Activated naive CD4-positive, alpha-beta T cell treated with anti-CD3 and anti-CD28 coated beads, Interleukin-2, amount 50 U/mL, for 16 hours (primary cell): ENCODE measurements around the gene ADAD1.
"Not testable (repeated sequence)": the region's sequence is repeated elsewhere in the genome, so short reads cannot be mapped to it uniquely, and the experiment has no call there.

Experiments used
- DNase-seq: peaks from one replicate; pipeline ENCODE4 v3.0.0-alpha.2; 2020

The ADAD1 gene

DNA sequence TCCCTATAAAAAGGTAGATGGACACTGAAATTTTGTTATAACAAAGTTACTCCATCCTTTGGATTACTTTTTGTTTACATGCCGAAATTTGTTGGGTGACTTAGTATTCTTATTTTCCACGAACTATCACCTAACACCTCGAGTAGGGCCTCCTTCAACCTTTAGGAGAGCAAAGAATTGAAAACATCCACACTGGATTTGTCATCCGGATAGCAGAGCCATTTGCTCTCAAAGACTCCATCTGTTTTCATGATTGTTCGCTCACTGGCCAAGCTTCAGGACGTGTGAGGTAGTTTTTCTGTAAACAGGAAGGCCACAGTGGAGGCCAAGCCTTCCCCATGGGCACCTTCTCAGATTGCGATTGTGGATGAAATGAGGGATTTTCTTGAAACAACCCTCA is at the start of gene ADAD1:
Gene ADAD1 (plus strand): TSS at position 301 of the 400 bp plus-strand sequence. CDS start 1,059 bp downstream, outside the sequence.
- no peak for DNase-seq

DNA sequence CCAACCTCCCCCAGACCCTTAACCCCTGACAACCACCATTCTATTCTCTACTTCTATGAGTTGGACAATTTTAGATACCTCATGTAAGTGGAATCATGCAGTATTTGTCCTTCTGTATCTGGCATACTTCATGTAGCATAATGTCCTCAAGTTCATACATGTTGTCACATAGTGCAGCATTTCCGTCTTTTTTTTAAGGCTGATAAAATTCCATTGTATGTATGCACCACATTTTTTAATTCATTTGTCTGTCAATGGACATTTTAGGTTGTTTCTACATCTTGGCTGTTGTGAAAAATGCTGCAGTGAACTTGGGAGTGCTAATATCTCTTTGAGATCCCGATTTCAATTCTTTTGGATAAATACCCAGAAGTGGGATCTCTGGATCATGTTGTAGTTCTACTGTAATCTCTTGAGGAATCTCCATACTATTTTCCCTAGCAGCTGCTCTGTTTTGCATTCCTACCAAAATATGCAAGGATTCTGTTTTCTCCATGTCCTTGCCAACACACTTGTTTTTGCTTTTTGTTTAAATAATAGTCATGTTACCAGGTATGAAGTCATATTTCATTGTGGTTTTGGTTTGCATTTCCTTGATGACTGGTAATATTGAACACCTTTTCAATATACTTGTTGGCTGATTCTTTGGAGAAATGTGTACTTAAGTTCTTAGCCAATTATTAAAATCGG is 48.8 kb upstream of the ADAD1 start:
- no peak for DNase-seq

DNA sequence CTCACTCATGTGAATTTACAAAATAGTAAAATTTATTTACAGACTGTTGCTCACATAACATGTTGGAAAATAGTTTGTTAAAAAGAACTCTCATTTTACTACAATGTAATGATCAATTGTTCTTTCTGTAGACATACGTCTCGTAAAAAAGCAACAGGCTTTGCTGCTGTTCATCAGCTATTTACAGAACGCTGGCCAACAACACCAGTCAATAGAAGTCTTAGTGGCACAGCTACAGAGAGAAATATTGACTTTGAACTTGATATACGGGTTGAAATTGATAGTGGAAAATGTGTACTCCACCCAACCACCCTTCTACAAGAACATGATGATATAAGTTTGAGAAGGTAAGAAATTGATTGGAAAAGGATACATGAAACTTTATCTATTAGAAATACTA is 47.6 kb upstream of the ADAD1 start:
- DNase-seq: no peak

DNA sequence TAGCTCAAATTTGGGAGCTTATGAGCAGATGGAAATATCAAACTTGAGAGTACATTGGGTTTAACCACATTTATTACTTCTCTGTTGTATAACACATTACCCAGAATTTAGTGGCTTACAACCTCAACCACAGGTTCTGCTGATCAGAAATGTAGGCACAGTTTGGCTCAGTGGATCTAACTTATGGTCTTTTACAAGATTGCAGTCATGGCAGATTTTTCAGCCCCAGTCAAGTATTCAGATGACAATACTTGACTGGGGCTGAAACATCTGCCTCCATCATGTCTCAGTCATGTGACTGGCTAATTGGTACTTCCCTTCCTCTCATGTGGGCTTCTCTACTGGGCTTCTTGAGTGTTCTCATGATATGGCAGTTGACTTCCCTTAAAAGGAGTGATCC is 44.0 kb upstream of the ADAD1 start:
- DNase-seq: no peak

DNA sequence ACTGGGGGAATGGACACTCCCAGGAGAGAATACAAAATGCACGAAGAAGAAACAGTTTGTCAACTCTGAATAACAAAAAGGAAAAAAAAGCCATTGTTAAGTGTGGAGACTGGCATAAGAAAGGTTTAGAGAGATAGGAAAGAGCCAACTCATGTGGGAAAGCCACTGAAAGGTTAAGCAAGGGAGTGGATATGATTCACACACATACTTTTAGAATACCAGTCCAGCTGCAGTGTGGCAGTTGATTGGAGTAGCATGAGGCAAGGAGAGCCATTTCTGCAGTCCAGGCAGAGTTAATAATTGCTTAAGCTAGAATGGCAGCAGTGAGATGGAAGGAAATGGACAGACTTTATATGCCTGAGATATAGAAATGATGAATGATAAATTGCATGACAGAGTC is 36.9 kb upstream of the ADAD1 start:
- no peak for DNase-seq

DNA sequence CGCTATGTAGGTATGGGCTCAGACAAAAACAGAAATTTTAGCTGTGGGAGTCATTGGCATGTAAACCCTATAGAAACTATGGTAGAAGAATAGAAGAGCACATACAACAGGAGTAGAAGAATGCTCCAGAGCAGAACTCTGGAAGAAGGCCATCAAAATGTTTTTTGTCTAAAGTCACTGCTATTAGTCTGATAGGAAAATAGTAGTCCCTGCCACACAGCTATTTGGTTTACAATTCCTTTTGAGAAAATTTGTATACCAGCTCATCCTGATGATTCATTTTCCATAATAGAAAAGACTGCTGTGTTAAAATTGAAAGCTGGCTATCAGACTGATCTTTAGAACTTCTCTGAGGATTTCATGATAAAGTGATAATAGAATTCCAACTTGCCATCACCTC is 32.8 kb upstream of the ADAD1 start:
- DNase-seq: no peak

DNA sequence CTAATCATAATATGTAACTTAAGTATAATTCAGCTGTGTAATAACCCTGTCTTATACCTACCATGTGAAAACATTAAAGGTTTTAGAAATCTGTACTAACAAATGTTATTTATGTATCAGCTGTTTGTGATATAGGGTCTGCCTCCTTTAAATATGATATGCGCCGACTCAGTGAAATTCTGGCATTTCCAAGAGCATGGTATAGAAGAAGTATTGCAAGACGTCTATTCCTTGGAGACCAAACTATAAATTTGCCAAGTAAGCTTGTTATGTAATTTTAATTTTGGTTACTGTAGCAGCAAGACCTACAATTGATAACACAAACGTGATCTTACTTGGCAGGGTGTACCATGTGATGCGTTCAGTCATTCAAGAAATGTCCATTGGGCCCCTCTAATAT is 32.3 kb upstream of the ADAD1 start:
- no peak for DNase-seq

DNA sequence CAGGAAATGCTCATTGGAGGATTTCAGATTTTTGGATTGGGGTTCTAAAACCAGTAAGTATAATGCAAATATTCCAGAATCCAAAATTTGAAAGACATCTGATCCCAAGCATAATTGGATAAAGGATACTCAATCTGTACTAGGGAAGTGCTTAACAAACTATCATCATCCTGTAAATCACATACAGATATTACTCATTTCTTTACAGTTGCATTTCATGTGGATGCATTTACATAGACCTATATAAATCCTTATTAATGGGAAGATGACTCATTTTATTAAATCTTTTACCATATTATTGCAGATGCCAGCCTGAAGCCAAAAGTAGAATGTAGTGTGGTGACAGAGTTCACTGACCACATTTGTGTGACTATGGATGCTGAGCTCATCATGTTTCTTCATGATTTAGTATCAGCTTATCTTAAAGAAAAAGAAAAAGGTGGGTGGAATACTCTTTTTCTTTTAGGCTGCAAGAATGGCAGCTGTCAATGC is 22.4 kb upstream of the ADAD1 start:
- DNase-seq: no peak

DNA sequence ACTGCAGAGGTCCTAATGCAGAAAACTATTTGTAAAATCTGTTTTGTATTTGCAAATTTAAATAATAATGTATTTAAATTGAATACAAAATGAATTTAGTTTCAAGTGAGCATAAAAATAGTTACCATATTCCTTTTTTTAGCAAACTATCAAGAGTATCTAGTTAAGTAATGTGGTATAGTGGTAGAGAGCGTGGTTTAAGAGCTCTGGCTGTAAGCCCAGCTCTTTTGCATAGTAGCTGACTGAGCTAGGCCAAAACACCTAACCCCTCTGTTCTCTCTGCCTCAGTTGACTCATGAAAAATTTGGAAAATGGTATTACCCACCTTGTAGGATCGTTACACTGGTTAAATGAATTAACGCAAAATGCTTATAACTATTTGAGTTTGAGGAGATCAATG is 18.1 kb upstream of the ADAD1 start:
- DNase-seq: no peak

DNA sequence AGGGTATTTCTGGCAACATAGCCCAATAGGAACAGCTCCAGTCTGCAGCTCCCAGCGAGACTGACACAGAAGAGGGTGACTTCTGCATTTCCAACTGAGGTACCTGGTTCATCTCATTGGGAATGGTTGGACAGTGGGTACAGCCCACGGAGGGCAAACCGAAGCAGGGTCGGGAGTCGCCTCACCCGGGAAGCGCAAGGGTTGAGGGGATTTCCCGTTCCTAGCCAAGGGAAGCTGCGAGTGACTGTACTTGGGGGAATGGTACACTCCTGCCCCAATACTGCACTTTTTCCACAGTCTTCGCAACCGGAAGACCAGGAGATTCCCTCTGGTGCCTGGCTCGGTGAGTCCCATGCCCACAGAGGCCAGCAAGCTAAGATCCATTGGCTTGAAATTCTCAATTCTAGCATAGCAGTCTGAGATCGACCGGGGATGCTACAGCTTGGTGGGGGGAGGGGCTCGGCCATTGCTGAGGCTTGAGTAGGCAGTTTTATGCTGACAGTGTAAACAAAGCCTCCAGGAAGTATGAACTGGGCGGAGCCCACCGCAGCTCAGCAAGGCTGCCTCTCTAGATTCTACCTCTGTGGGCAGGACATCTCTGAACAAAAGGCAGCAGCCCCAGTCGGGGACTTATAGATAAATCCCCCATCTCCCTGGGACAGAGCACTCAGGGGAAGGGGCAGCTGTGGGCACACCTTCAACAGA is 14.0 kb upstream of the ADAD1 start:
- DNase-seq: no peak

DNA sequence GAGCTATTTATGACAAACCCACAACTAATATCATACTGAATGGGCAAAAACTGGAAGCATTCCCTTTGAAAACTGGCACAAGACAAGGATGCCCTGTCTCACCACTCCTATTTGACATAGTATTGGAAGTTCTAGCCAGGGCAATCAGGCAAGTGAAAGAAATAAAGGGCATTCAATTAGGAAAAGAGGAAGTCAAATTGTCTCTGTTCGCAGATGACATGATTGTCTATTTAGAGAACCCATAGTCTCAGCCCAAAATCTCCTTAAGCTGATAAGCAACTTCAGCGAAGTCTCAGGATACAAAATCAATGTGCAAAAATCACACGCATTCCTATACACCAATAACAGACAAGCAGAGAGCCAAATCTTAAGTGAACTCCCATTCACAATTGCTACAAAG is 10.0 kb upstream of the ADAD1 start:
- DNase-seq: not testable (repeated sequence)

DNA sequence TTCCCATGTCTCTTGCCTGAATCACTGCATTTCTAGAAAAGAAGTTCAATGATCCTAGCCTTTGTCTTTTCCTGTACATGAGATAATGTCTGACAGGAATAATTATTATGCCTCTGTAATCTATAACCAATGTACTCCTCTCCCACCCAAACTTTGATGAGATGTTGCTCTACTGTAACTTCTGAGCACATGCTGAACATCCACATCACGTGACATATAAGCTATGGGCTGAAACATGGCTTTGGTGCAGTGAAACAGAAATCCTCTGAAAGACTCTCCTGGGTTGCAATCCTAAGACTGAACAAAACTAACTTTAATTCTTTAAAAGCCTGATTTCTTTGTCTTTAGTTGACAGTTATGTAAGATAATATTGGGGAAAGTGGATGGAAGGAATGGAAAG is 1.5 kb upstream of the ADAD1 start:
- no peak for DNase-seq

DNA sequence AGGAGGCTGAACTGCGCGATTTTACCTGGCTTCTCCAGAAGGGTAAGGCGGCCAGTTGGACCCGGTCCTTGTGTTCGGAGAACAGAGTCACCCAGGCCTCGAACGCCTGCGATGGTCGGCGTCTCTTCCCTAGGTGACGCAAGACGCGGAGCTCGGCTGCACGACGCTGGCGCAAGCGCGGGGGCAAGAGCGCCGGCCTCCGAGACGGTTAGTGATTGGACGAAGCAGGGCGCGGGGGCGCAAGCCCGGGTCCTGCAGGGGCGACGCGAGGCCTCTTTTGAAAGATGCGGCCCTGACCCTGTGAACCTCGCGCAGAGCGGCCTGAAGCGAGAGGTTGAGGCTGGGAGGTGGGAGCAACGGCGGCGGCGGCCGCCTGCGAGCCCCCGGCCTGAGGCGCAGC is 428 bp downstream of the ADAD1 start:
- no peak for DNase-seq

DNA sequence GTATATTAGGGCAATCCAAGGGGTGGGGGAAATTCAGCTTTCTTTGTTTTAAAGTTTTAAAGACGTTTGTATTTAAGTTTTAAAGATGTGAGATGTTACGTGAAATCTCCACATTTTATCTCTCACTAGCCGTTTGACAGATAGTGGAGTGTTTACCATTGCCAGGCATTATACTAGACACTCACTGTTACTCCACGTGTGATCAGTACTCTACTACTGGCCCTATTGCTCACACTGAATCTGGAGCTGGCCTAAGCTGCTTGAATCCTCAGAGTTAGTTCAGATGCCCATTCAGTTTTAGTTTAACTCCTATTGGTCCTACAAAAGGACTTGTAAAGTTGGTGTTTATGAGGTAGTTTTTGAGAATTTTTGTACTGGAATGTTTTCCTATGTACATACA is 4.5 kb downstream of the ADAD1 start:
- no peak for DNase-seq

DNA sequence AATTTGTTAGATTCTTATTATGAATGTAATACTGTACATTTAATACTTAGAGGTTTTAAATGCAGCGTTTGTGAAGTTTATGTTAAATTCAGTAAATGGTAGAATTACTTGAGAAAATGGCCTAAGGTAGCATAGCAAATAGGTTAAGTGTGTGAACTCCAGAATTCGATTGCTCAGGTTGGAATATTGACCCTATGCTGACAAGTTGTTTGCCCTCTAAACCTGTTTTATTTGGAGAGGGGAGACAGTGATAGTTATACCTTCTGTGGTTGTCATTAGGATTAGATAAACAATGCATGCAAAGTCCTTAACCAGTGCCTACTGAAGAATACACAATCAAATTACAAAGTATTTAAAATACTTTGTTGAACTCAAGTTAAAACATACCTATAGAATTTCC is 5.4 kb downstream of the ADAD1 start:
- no peak for DNase-seq

DNA sequence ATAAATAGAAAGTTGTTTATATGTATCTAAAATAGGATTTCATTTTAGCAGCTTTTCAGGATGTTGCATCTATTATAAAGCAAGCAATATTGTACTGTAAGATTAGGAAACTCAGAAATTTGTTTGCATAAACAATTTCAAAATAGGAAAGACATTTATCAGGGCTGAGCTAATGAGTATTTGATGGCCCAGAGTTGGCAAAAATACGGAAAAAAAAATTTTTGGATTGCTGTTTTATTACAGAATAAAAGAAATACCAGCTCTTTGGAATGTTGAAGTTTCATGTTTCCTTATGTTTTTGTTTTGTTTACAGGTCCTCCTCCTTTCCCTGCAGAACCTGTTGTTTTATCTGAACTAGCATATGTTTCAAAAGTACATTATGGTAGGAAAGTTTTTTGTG is 14.5 kb downstream of the ADAD1 start:
- no peak for DNase-seq

DNA sequence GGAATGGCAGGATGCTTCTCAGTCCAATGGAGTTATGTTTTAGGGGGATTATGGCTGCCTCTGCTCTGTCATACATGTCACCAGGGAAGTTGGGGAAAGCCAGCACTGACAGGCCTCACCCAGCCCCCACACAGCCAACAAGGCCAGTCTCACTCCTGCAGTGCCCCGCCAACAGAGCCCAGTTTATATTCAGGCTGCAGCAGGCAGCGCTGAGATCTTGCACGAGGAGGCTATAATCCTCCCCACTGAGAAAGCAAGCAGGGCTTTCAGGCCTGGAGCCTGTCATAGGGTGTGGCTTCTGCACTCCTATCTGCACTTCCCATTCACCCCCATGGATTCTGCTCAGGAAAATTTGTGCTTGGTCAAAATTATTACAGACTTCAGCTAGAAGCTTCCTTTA is 25.1 kb downstream of the ADAD1 start:
- no peak for DNase-seq

DNA sequence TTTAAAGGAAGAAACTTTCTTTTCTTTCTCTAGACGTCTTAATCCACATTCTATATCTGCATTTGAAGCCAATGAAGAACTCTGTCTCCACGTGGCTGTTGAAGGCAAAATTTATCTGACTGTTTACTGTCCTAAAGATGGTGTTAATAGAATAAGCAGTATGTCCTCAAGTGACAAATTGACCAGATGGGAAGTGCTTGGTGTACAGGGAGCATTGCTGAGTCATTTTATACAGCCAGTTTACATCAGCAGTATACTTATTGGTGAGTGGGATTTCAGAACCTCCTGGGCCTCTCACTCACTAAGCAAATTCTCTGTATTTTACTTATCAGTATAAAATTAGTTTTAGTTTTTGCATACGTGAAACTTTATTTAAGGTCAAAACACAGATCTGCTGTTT is 33.7 kb downstream of the ADAD1 start:
- no peak for DNase-seq

DNA sequence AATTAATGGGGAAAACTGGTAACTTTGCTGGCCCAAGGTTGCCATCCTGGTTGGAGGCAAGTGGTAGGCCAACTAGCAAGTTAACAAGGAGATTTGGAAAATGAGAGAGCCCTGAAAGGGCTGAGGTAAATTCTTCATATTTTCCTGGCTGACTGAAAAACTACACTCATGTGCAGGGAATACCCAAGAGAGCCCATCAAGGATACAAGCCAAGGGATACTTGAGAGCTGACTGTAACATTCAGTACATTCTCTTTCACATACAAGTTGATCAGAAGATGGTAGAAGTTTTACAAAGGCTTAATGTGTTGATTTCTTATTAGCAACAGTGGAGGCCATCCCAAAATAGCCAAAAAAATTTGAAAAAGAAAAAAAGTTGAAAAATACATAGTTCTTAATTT is 44.4 kb downstream of the ADAD1 start:
- DNase-seq: no peak

DNA sequence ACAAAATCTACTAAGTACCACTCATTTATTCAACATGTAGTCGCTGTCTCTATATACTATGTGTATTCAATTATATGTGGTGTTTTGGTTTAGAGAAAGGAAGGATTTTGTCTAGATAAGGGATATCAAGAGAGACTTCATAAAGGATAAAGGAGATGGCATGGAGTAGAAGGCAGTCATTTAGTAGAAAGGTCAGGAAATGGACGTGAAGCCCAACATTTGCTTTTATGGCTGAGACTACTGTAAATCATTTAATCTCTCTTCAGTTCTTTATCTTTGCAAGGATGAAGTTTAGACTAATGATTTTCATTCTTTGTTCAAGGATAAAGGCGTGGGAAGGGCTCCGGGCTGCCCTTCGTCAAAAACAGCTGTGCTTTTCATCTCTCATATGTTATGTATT is 52.5 kb downstream of the ADAD1 start:
- no peak for DNase-seq

DNA sequence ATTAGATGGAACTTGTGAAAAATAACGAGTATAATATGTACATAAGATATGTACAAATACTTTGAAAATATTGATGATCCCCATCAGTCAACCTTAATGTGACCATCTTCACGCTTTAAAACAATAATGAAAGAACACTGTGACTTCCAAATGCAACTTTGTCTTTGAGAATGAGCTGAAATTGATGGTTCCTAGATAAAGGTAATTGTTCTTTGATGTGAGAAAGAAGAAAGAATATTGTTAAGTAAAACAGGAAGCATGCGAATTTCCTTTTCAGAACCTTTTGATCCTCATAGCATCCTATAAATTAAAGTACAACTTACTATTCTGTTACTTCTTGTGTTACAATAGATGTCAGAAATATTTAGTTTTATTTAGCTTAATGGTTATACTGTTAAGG is 55.5 kb downstream of the ADAD1 start:
- DNase-seq: no peak

DNA sequence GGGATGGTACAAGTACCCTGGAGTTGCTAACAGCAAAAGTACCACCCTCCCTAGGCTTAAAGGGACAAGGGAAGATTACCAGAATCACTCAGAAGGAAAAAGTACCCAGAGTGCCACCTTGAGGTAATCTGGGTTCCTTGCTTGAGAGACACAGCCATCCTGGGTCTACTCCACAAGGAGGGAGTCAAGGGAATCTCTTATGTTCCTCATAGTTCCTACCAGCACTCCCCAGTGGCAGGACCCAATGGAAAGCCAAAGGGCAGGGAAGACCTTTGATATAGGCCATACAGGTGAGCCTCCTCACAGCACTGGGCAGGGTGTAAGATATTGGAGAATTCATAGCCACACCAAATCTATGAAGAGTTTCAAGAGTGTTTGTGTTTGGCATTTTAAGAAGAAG is 72.0 kb downstream of the ADAD1 start:
- peak; percentile 45 for DNase-seq

DNA sequence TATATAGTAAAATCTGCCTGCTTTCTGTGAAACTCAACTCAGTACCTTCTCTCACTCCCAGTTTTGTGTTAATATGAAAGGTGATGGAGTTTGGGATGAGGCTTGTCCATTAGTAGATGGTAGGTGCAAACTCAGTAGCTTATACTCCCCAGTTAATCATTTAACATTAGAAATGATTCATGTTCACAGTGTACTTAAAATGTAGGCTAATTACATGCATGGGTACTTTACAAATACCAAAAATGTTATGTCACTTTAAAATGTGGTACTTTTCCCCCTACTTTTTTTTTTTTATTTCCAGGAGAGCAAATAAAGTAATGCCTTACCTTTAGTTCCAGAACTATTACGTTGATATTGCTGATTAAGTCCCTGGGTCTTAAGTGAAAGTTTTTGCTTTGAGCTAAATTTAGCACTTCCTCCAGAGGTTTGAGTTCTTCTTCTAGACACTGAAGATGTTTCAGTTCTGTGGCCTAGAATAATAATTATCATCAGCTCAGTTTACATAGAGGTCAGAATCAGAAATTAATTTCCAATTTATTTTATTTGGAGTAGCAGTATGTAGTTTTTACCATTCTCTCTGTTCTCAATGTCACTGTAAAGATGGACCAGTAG is 74.7 kb downstream of the ADAD1 start:
- DNase-seq: no peak
